Measurements from ENCODE around the gene KRT9.

The KRT9 gene

GRCh38 chr17:41542357-41542756 is 29.5 kb downstream of the KRT9 start:
- no peak for TF ChIP-seq CTCF (IDR thresholded peaks at IDR 0.05)
- H3K9ac ChIP-seq: no peak overlapping the region
- no peaks in the 10 kb centered on the region for H3K79me2 ChIP-seq
- no peak overlapping the region for H2AFZ ChIP-seq
- no peaks in the 10 kb centered on the region for H3K4me1 ChIP-seq
- no peak overlapping the region for H3K27ac ChIP-seq
- H3K9me3 ChIP-seq (ENCODE audit: control insufficient read depth, low read length): no peaks in the 10 kb centered on the region
- no peak overlapping the region for H3K4me3 ChIP-seq (ENCODE audit: low read depth, low read length)
- H3K36me3 ChIP-seq (ENCODE audit: control insufficient read depth, insufficient read depth, low read length): no peaks in the 10 kb centered on the region
- H3K4me2 ChIP-seq (ENCODE audit: low read length): no peak overlapping the region
- no peaks in the 10 kb centered on the region for H3K27me3 ChIP-seq (ENCODE audit: control insufficient read depth, insufficient read depth, low read length)

DNA sequence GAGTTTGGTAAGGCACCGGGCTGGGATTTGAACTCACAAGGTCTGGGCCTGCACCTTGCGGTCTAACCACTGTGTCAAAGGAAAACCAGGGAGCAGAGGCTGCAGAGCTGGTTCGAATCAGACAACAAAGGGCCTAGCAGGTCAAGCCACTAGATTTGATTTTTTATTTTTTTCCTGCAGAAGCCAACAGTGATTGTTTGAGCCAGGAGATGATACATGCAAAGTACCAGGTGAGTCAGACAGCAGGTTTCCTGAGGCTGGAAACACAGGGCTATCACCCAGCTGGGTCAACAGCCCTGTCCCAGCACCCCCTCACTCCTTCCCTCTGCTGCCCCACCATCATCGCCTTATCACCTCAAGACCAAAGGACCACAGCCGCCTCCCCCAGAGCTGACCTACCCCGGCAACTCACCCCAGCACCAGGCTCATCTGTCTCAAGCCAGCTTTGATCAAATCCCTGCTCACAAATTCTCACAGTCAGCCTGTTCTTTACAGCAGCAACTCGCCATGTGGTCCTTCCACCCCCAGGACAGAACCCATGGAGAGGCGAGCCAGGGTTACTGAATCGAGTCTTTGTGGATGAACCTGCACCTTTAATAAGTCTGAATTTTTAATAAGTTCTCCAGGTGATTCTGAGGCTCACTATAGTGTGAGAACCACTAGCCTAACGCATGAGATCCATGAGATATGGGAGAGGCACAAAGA is 30.8 kb downstream of the KRT9 start:
- no peak overlapping the region for H3K27ac ChIP-seq

GRCh38 chr17:41539979-41540701 is 31.7 kb downstream of the KRT9 start:
- no peak for TF ChIP-seq CTCF (IDR thresholded peaks at IDR 0.05)
- H3K27me3 ChIP-seq (ENCODE audit: control insufficient read depth, insufficient read depth, low read length): no peaks in the 10 kb centered on the region
- H3K4me1 ChIP-seq: no peaks in the 10 kb centered on the region
- no peaks in the 10 kb centered on the region for H3K79me2 ChIP-seq
- no peak overlapping the region for H3K4me2 ChIP-seq (ENCODE audit: low read length)
- H3K36me3 ChIP-seq (ENCODE audit: control insufficient read depth, insufficient read depth, low read length): no peaks in the 10 kb centered on the region
- H3K4me3 ChIP-seq (ENCODE audit: low read depth, low read length): no peak overlapping the region
- no peaks in the 10 kb centered on the region for H3K9me3 ChIP-seq (ENCODE audit: control insufficient read depth, low read length)
- H3K27ac ChIP-seq: no peak overlapping the region
- H2AFZ ChIP-seq: no peak overlapping the region
- H3K9ac ChIP-seq: no peak overlapping the region

More for the DNA sequence above, 30.8 kb downstream of the KRT9 start:
- no peak overlapping the region for H3K4me3 ChIP-seq (ENCODE audit: low read depth, low read length)
- H3K36me3 ChIP-seq (ENCODE audit: control insufficient read depth, insufficient read depth, low read length): no peaks in the 10 kb centered on the region
- H2AFZ ChIP-seq: no peak overlapping the region
- no peaks in the 10 kb centered on the region for H3K27me3 ChIP-seq (ENCODE audit: control insufficient read depth, insufficient read depth, low read length)
- H3K4me2 ChIP-seq (ENCODE audit: low read length): no peak overlapping the region
- H3K9ac ChIP-seq: no peak overlapping the region
- H3K79me2 ChIP-seq: no peaks in the 10 kb centered on the region
- TF ChIP-seq CTCF (IDR thresholded peaks at IDR 0.05): no peak
- no peaks in the 10 kb centered on the region for H3K9me3 ChIP-seq (ENCODE audit: control insufficient read depth, low read length)
- H3K4me1 ChIP-seq: no peaks in the 10 kb centered on the region

- Histone ChIP-seq H3K79me2 (no peaks in the 10 kb centered on the region), H3K36me3 (ENCODE audit: control insufficient read depth, insufficient read depth, low read length) (no peaks in the 10 kb centered on the region), H3K27ac (no peak overlapping the region), H2AFZ (no peak overlapping the region), H3K4me2 (ENCODE audit: low read length) (no peak overlapping the region), H3K9me3 (ENCODE audit: control insufficient read depth, low read length) (no peaks in the 10 kb centered on the region), H3K27me3 (ENCODE audit: control insufficient read depth, insufficient read depth, low read length) (no peaks in the 10 kb centered on the region), H3K4me1 (no peaks in the 10 kb centered on the region), H3K4me3 (ENCODE audit: low read depth, low read length) (no peak overlapping the region), H3K9ac (no peak overlapping the region)
- no peak for TF ChIP-seq CTCF (IDR thresholded peaks at IDR 0.05)
These were observed 32.8 kb downstream of the KRT9 start for GRCh38 chr17:41539071-41539492.

Data from parathyroid adenoma (tissue), 2 donors.